HepG2 (cell line): Measurements from ENCODE around the gene SECTM1. TPM values are rescaled to one million over a fixed set of nuclear protein-coding genes. Genes with fewer than 3 reads are reported as not detected.

ENCODE experiments used
- AKAP8 ChIP-seq: sonication (generic); formaldehyde crosslinking; IDR thresholded peaks from 2 replicates; pipeline ENCODE4 v1.5.1; 2020; ENCODE audit warnings: mild to moderate bottlenecking, missing genetic modification reagents
- ARHGAP35 ChIP-seq: sonication (generic); formaldehyde crosslinking; IDR thresholded peaks from 2 replicates; pipeline ENCODE4 v1.9.0; 2022; ENCODE audit warnings: mild to moderate bottlenecking, inconsistent platforms, moderate library complexity, missing genetic modification reagents, borderline replicate concordance
- ARNT2 ChIP-seq: sonication (generic); formaldehyde crosslinking; IDR thresholded peaks from 2 replicates; pipeline ENCODE4 v1.8.0; 2022; ENCODE audit warnings: mild to moderate bottlenecking, low read depth, missing genetic modification reagents, moderate library complexity
- BCL3 ChIP-seq: sonication (generic); formaldehyde crosslinking; IDR thresholded peaks from 2 replicates; pipeline ENCODE4 v1.5.1; 2020; ENCODE audit warnings: mild to moderate bottlenecking, missing genetic modification reagents, moderate library complexity
- CBFB ChIP-seq: sonication (generic); formaldehyde crosslinking; IDR thresholded peaks from 2 replicates; pipeline ENCODE4 v1.4.0; 2020; ENCODE audit warnings: missing genetic modification reagents
- HNF4A ChIP-seq: sonication (generic); formaldehyde crosslinking; IDR thresholded peaks from 2 replicates; pipeline ENCODE4 v1.4.0; 2020; ENCODE audit warnings: missing genetic modification reagents
- HOXA7 ChIP-seq: sonication (generic); formaldehyde crosslinking; IDR thresholded peaks from 2 replicates; pipeline ENCODE4 v1.8.1; 2022; ENCODE audit warnings: mild to moderate bottlenecking, missing genetic modification reagents, moderate library complexity
- IRF1 ChIP-seq: sonication (generic); formaldehyde crosslinking; IDR thresholded peaks from 2 replicates; pipeline ENCODE4 v1.4.0; 2020; ENCODE audit warnings: low read depth, mild to moderate bottlenecking, missing genetic modification reagents
- KLF11 ChIP-seq: IDR thresholded peaks from 2 replicates; pipeline ENCODE4 v1.6.1; 2016; ENCODE audit warnings: missing compliant biosample characterization
- NFKB2 ChIP-seq: sonication (generic); formaldehyde crosslinking; IDR thresholded peaks from 2 replicates; pipeline ENCODE4 v1.4.0; 2020; ENCODE audit warnings: missing genetic modification reagents, borderline replicate concordance
- NR1H2 ChIP-seq: sonication (generic); formaldehyde crosslinking; IDR thresholded peaks from 2 replicates; pipeline ENCODE4 v1.8.1; 2022; ENCODE audit warnings: low read depth, missing genetic modification reagents, borderline replicate concordance
- NRL ChIP-seq: sonication (generic); formaldehyde crosslinking; IDR thresholded peaks from 2 replicates; pipeline ENCODE4 v1.5.0; 2020; ENCODE audit warnings: missing genetic modification reagents, mild to moderate bottlenecking, moderate library complexity, borderline replicate concordance
- PPARG ChIP-seq: conservative IDR thresholded peaks from 2 replicates; pipeline ENCODE4 v1.6.1; 2016; ENCODE audit warnings: missing biosample characterization, missing genetic modification reagents
- SPEN ChIP-seq: sonication (generic); formaldehyde crosslinking; IDR thresholded peaks from 2 replicates; pipeline ENCODE4 v1.5.1; 2020; ENCODE audit warnings: low read depth, mild to moderate bottlenecking, missing genetic modification reagents
- THAP7 ChIP-seq: sonication (generic); formaldehyde crosslinking; IDR thresholded peaks from 2 replicates; pipeline ENCODE4 v1.8.1; 2023; ENCODE audit warnings: mild to moderate bottlenecking, missing genetic modification reagents
- XRCC5 ChIP-seq: fragments of 200-400 bp; formaldehyde crosslinking; optimal IDR thresholded peaks from 2 replicates; pipeline ENCODE3; 2017; ENCODE audit warnings: mild to moderate bottlenecking, low read length
- YY1 ChIP-seq: IDR thresholded peaks from 2 replicates; pipeline ENCODE4 v1.6.1; 2011; ENCODE audit warnings: low read length, low read depth, moderate library complexity, mild to moderate bottlenecking; ENCODE audit not compliant: insufficient read depth, insufficient replicate concordance
- ZHX1 ChIP-seq: sonication (generic); formaldehyde crosslinking; IDR thresholded peaks from 2 replicates; pipeline ENCODE4 v1.8.1; 2022; ENCODE audit warnings: low read depth, mild to moderate bottlenecking, missing genetic modification reagents
- ZMAT3 ChIP-seq: sonication (generic); formaldehyde crosslinking; conservative IDR thresholded peaks from 2 replicates; pipeline ENCODE4 v1.7.0; 2021; ENCODE audit warnings: missing genetic modification reagents
- ZNF263 ChIP-seq: sonication (generic); formaldehyde crosslinking; IDR thresholded peaks from 2 replicates; pipeline ENCODE4 v1.4.0; 2020; ENCODE audit warnings: missing genetic modification reagents
- ZNF274 ChIP-seq: sonication (generic); formaldehyde crosslinking; IDR thresholded peaks from 2 replicates; pipeline ENCODE4 v1.5.1; 2020; ENCODE audit warnings: mild to moderate bottlenecking, missing genetic modification reagents
- ZNF383 ChIP-seq: sonication (generic); formaldehyde crosslinking; IDR thresholded peaks from 2 replicates; pipeline ENCODE4 v1.4.0; 2020; ENCODE audit warnings: missing genetic modification reagents, mild to moderate bottlenecking, borderline replicate concordance
- ZNF441 ChIP-seq: sonication (generic); formaldehyde crosslinking; IDR thresholded peaks from 2 replicates; pipeline ENCODE4 v1.7.0; 2021; ENCODE audit warnings: missing genetic modification reagents, borderline replicate concordance
- ZNF598 ChIP-seq: sonication (generic); formaldehyde crosslinking; IDR thresholded peaks from 2 replicates; pipeline ENCODE4 v1.5.1; 2020; ENCODE audit warnings: mild to moderate bottlenecking, missing genetic modification reagents, borderline replicate concordance
- ZNF768 ChIP-seq: sonication (generic); formaldehyde crosslinking; IDR thresholded peaks from 2 replicates; pipeline ENCODE4 v1.4.0; 2020; ENCODE audit warnings: missing genetic modification reagents
- polyA plus RNA-seq, 8 experiments: library from polyadenylated mRNA; depleted of rRNA in 3 of 8; stranded (reverse) in 7 of 8; unstranded in 1 of 8; fragments of >200 nt; fragmentation: Illumina TruSeq in 4 of 8; extraction: Trizol in 4 of 8; gene quantifications; 2 replicates each; pipeline versions ENCODE4 v1.2.1 to v1.2.3, GENCODE V29; 2011 to 2016; ENCODE audit warnings: low read depth in 4 of 8, missing spikeins in 1 of 8, mixed read lengths in 1 of 8; ENCODE audit not compliant: insufficient read depth in 1 of 8
- total RNA-seq, 5 experiments: library from RNA; depleted of rRNA; stranded (reverse); fragments of >200 nt; fragmentation: Illumina TruSeq; extraction: Trizol; gene quantifications; 2 replicates each; pipeline ENCODE4 v1.2.3, GENCODE V29; 2016; ENCODE audit warnings: low read depth in 1 of 5

The SECTM1 gene
- total and polyA plus RNA-seq, 2 of the 13 experiments (the other 11 are each of a cell fraction or from before 2014, with no cell fraction given) = 3.5 to 5.3 TPM

GRCh38 chr17:82338858-82339633, 5.5 kb upstream of the SECTM1 start (continued):
- TF ChIP-seq ZHX1 (CRISPR knock-in tag) (no peak), YY1 (peak; percentile 72), THAP7 (CRISPR knock-in tag) (no peak), HNF4A (CRISPR knock-in tag) (no peak), AKAP8 (CRISPR knock-in tag) (no peak), SPEN (CRISPR knock-in tag) (no peak), NRL (no peak), ZNF598 (CRISPR knock-in tag) (peak; percentile 59; the same call in 1 of the 2 replicates), ZMAT3 (CRISPR knock-in tag) (no peak), ZNF274 (CRISPR knock-in tag) (no peak), IRF1 (CRISPR knock-in tag) (no peak), ZNF383 (CRISPR knock-in tag) (no peak), NR1H2 (no peak), PPARG (CRISPR knock-in tag) (no peak), ZNF441 (CRISPR knock-in tag) (no peak), NFKB2 (peak; percentile 78; the same call in 1 of the 2 replicates), ZNF263 (peak; percentile 63), CBFB (no peak), HOXA7 (CRISPR knock-in tag) (no peak), ARNT2 (CRISPR knock-in tag) (no peak), XRCC5 (peak; percentile 14), ARHGAP35 (CRISPR knock-in tag) (no peak), KLF11 (CRISPR knock-in tag) (no peak), BCL3 (CRISPR knock-in tag) (no peak), ZNF768 (CRISPR knock-in tag) (peak; percentile 57; the same call in 1 of the 2 replicates)
